Calu3 (cell line): ENCODE data around the gene FILIP1. TPM values are rescaled to one million over a fixed set of nuclear protein-coding genes. Genes with fewer than 3 reads are reported as not detected.

Experiments
- Bru-seq: library from RNA; stranded (reverse); fragments of 400-500 nt; gene quantifications from one replicate; lab custom pipeline; 2021; lab: Mats Ljungman, UMichigan
- BruChase-seq, 2 experiments: library from RNA; stranded (reverse); fragments of 400-500 nt; gene quantifications; one replicate each; lab custom pipeline; 2021; lab: Mats Ljungman, UMichigan
- BruUV-seq: library from RNA; stranded (reverse); fragments of 400-500 nt; replicated peaks from 2 replicates; lab custom pipeline; 2021; lab: Mats Ljungman, UMichigan
- CTCF ChIA-PET: fragments of 300-600 bp; sonication (Branson Sonifier 250); formaldehyde crosslinking; loops from one replicate; lab custom pipeline; 2022; ENCODE audit warnings: antibody characterized with exemption; lab: Charles Lee
- DNase-seq: peaks from one replicate; pipeline ENCODE4 v3.0.0; 2022
- H3K27ac Mint-ChIP-seq: one replicate; pipeline ENCODE4 v1.8.0; 2022; ENCODE audit warnings: mixed read lengths; ENCODE audit not compliant: unreplicated experiment
- H3K27me3 Mint-ChIP-seq: one replicate; pipeline ENCODE4 v1.8.0; 2022; ENCODE audit warnings: mixed read lengths; ENCODE audit not compliant: unreplicated experiment
- H3K36me3 Mint-ChIP-seq: one replicate; pipeline ENCODE4 v1.8.0; 2022; ENCODE audit warnings: mild to moderate bottlenecking, moderate library complexity, mixed read lengths; ENCODE audit not compliant: insufficient read depth, unreplicated experiment
- H3K4me1 Mint-ChIP-seq: one replicate; pipeline ENCODE4 v1.8.0; 2022; ENCODE audit warnings: mild to moderate bottlenecking, low read depth, mixed read lengths; ENCODE audit not compliant: unreplicated experiment
- H3K4me3 Mint-ChIP-seq: one replicate; pipeline ENCODE4 v1.8.0; 2022; ENCODE audit warnings: mild to moderate bottlenecking, low read depth, moderate library complexity, mixed read lengths; ENCODE audit not compliant: unreplicated experiment
- H3K9me3 Mint-ChIP-seq: one replicate; pipeline ENCODE4 v1.8.0; 2022; ENCODE audit warnings: low read depth, mixed read lengths; ENCODE audit not compliant: unreplicated experiment
- CTCF ChIP-seq: fragments of 200-600 bp; IDR thresholded peaks from one replicate; pipeline ENCODE4 v1.8.0; 2022; ENCODE audit warnings: antibody characterized with exemption; ENCODE audit not compliant: unreplicated experiment
- intact Hi-C: fragments of 100-400 bp; cut with micrococcal nuclease; formaldehyde crosslinking; loops from one replicate; pipeline ENCODE4 v1.10.0; 2022; ENCODE audit not compliant: unreplicated experiment
- long read RNA-seq: library from polyadenylated mRNA; stranded (forward); transcript quantifications from one replicate; pipeline ENCODE4 v2.0.0, GENCODE V29; 2022
- total RNA-seq: library from RNA; stranded (reverse); gene quantifications from 2 replicates; pipeline ENCODE4 v1.2.3, GENCODE V29; 2022

Gene FILIP1
- total RNA-seq (not detected in 2 replicates), Bru-seq, nascent RNA (percentile 7 among the genes with signal in this experiment), BruChase-seq, experiment 1, labeled RNA remaining after a 6-hour chase (percentile 8 among the genes with signal in this experiment), BruChase-seq, experiment 2, labeled RNA remaining after a 2-hour chase (percentile 5 among the genes with signal in this experiment)
- long read RNA-seq, partial matches to known transcripts, result 0 of 4 reads
- long read RNA-seq, other reads (novel, unspliced or antisense), result 4 of 4 reads

- CTCF ChIA-PET, result interaction anchor here (1.4 kb wide), 1 partner anchor 10 kb away, joined by 7 read pairs; no protein-coding TSS in a partner anchor
- DNase-seq, result no peak
- BruUV-seq, result no TSS peak
- TF ChIP-seq CTCF, result no peak
- no peaks in the 10 kb centered on the region for H3K4me1 Mint-ChIP-seq
- H3K36me3 Mint-ChIP-seq, result no peaks in the 10 kb centered on the region
- H3K27me3 Mint-ChIP-seq, result peaks cover 33% of the 10 kb centered on the region
- no peak within 1 kb of the TSS for H3K4me3 Mint-ChIP-seq
- no peaks in the 10 kb centered on the region for H3K9me3 Mint-ChIP-seq
- no peak within 1 kb of the TSS for H3K27ac Mint-ChIP-seq
- intact Hi-C loops, result no loop called here
These were observed at the start of gene FILIP1 for GRCh38 chr6:75493400-75494064. Gene FILIP1, minus strand, starts transcription at chr6:75493800. Its CDS starts 78,828 bp downstream, at chr6:75414972.

- CTCF ChIA-PET, result no interaction called here
- Mint-ChIP-seq H3K27me3 (peaks cover 19% of the 10 kb centered on the region), H3K36me3 (no peaks in the 10 kb centered on the region), H3K4me3 (no peak overlapping the region), H3K9me3 (no peaks in the 10 kb centered on the region), H3K4me1 (no peaks in the 10 kb centered on the region), H3K27ac (no peak overlapping the region)
- BruUV-seq, result no TSS peak
- intact Hi-C loops, result no loop called here
- DNase-seq, result no peak
- TF ChIP-seq CTCF, result no peak
These were observed 49.7 kb upstream of the FILIP1 start for GRCh38 chr6:75543311-75543710.

GRCh38 chr6:75539136-75539535 is 45.5 kb upstream of the FILIP1 start:
- Mint-ChIP-seq H3K27ac (no peak overlapping the region), H3K4me1 (no peaks in the 10 kb centered on the region), H3K36me3 (no peaks in the 10 kb centered on the region), H3K9me3 (no peaks in the 10 kb centered on the region), H3K4me3 (no peak overlapping the region), H3K27me3 (peaks cover 34% of the 10 kb centered on the region)
- CTCF ChIA-PET, result interaction anchor here (0.5 kb wide), 1 partner anchor 20 kb away, joined by 3 read pairs; no protein-coding TSS in a partner anchor
- TF ChIP-seq CTCF, result no peak
- DNase-seq, result no peak
- intact Hi-C loops, result no loop called here
- no TSS peak for BruUV-seq

- no peak for TF ChIP-seq CTCF
- peaks cover 27% of the 10 kb centered on the region for H3K27me3 Mint-ChIP-seq
- BruUV-seq, result no TSS peak
- CTCF ChIA-PET, result no interaction called here
- H3K9me3 Mint-ChIP-seq, result no peaks in the 10 kb centered on the region
- no peaks in the 10 kb centered on the region for H3K4me1 Mint-ChIP-seq
- intact Hi-C loops, result no loop called here
- H3K36me3 Mint-ChIP-seq, result no peaks in the 10 kb centered on the region
- H3K4me3 Mint-ChIP-seq, result no peak overlapping the region
- DNase-seq, result no peak
- H3K27ac Mint-ChIP-seq, result no peak overlapping the region
These were observed 38.9 kb upstream of the FILIP1 start for GRCh38 chr6:75532521-75532920.
